Body of pancreas (tissue), 4 donors: ENCODE data around the gene INAVA.

Experiments used
- POLR2A ChIP-seq, 3 donors: fragments of 450-650 bp; IDR thresholded peaks; one replicate each; pipeline ENCODE4 v1.6.1; 2016; ENCODE audit warnings: antibody characterized with exemption in 3 of 3, mild to moderate bottlenecking in 2 of 3
- TF ChIP-seq, protein P1 (sequence below), 7 experiments: fragments of 450-650 bp in 4 of 7; fragments of 200-600 bp in 3 of 7; sonication (generic) in 3 of 7; IDR thresholded peaks; one replicate each; pipeline ENCODE4 v1.5.1; 2016 to 2019; ENCODE audit warnings: antibody characterized with exemption in 7 of 7

DNA sequence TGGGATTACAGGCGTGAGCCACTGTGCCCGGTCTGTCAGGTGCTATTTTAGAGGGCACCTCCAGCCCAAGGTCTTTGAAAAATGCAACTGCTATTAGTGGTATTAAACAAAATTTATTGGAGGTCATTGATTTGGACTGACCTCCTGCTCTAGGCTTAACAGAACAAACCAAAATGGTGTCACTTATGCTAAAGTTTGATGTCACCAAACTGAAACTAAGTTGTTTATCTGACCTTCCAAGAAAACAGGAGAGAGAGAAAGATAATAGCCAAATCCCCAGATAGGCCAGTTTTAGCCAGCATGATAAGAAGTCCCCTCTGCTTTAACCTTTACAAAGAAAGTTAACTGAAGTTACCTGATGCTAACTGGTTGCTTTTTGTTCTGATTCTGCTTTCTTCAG, 8.1 kb upstream of the INAVA start:
- TF ChIP-seq POLR2A (IDR thresholded peaks at IDR 0.05) = no peak
- TF ChIP-seq, protein P1, sequence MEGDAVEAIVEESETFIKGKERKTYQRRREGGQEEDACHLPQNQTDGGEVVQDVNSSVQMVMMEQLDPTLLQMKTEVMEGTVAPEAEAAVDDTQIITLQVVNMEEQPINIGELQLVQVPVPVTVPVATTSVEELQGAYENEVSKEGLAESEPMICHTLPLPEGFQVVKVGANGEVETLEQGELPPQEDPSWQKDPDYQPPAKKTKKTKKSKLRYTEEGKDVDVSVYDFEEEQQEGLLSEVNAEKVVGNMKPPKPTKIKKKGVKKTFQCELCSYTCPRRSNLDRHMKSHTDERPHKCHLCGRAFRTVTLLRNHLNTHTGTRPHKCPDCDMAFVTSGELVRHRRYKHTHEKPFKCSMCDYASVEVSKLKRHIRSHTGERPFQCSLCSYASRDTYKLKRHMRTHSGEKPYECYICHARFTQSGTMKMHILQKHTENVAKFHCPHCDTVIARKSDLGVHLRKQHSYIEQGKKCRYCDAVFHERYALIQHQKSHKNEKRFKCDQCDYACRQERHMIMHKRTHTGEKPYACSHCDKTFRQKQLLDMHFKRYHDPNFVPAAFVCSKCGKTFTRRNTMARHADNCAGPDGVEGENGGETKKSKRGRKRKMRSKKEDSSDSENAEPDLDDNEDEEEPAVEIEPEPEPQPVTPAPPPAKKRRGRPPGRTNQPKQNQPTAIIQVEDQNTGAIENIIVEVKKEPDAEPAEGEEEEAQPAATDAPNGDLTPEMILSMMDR (IDR thresholded peaks at IDR 0.05) = no peak
